Cardiac muscle cell (in vitro differentiated cells and primary cell): ENCODE results near the gene RFC4. TPM values are rescaled to one million over a fixed set of nuclear protein-coding genes. Genes with fewer than 3 reads are reported as not detected.

Experiments
- DNase-seq, 2 donors: peaks; one replicate each; pipeline versions ENCODE4 v3.0.0 to v3.0.0-alpha.2; 2010 to 2017; ENCODE audit warnings: low read depth in 1 of 2, low spot score in 1 of 2
- H3K27ac ChIP-seq: fragments of 200-600 bp; sonication (generic); 2 replicates; pipeline ENCODE4 v1.5.1; 2016
- H3K27me3 ChIP-seq: fragments of 200-600 bp; sonication (generic); 2 replicates; pipeline ENCODE4 v1.6.0; 2016; ENCODE audit warnings: control low read depth
- H3K36me3 ChIP-seq: fragments of 200-600 bp; sonication (generic); 2 replicates; pipeline ENCODE4 v1.5.1; 2016; ENCODE audit warnings: control low read depth
- H3K4me1 ChIP-seq: fragments of 200-600 bp; sonication (generic); 2 replicates; pipeline ENCODE4 v1.8.1; 2017; ENCODE audit warnings: low read depth, mild to moderate bottlenecking, mixed run types
- H3K4me3 ChIP-seq: fragments of 200-600 bp; sonication (generic); 2 replicates; pipeline ENCODE4 v1.5.1; 2016; ENCODE audit warnings: mild to moderate bottlenecking
- H3K9me3 ChIP-seq: fragments of 200-600 bp; sonication (generic); 2 replicates; pipeline ENCODE4 v1.5.1; 2017; ENCODE audit warnings: low read depth, mild to moderate bottlenecking, control low read depth
- polyA plus RNA-seq: library from polyadenylated mRNA; unstranded; fragments of >200 nt; fragmentation: Nextera tagmentation; extraction: Ambion mirVana; gene quantifications from 2 replicates; pipeline ENCODE4 v1.2.1, GENCODE V29; 2016
- total RNA-seq: library from RNA; depleted of rRNA; stranded (reverse); fragments of >200 nt; gene quantifications from 2 replicates; pipeline ENCODE4 v1.2.3, GENCODE V29; 2016
- TF ChIP-seq, protein P1 (sequence below): IDR thresholded peaks from 2 replicates; pipeline ENCODE4 v1.5.1; 2012; ENCODE audit warnings: low read depth, mild to moderate bottlenecking, low read length

The RFC4 gene
- total and polyA plus RNA-seq, 2 experiments from 2014 or later, result 23.0 to 47.4 TPM

- TF ChIP-seq, protein P1, sequence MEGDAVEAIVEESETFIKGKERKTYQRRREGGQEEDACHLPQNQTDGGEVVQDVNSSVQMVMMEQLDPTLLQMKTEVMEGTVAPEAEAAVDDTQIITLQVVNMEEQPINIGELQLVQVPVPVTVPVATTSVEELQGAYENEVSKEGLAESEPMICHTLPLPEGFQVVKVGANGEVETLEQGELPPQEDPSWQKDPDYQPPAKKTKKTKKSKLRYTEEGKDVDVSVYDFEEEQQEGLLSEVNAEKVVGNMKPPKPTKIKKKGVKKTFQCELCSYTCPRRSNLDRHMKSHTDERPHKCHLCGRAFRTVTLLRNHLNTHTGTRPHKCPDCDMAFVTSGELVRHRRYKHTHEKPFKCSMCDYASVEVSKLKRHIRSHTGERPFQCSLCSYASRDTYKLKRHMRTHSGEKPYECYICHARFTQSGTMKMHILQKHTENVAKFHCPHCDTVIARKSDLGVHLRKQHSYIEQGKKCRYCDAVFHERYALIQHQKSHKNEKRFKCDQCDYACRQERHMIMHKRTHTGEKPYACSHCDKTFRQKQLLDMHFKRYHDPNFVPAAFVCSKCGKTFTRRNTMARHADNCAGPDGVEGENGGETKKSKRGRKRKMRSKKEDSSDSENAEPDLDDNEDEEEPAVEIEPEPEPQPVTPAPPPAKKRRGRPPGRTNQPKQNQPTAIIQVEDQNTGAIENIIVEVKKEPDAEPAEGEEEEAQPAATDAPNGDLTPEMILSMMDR, result no peak
- Histone ChIP-seq H3K27me3 (no peaks in the 10 kb centered on the region), H3K27ac (peak overlapping the region; percentile 99), H3K4me1 (peaks cover 12% of the 10 kb centered on the region), H3K4me3 (peak overlapping the region; percentile 79), H3K36me3 (peaks cover 47% of the 10 kb centered on the region), H3K9me3 (no peaks in the 10 kb centered on the region)
- DNase-seq, result peak; percentile 82 to 86
Measured at GRCh38 chr3:186783731-186784515, 22.4 kb downstream of the RFC4 start.

GRCh38 chr3:186783058-186783730 lies 23.1 kb downstream of the RFC4 start, which contains the start of gene EIF4A2:
EIF4A2 (plus strand) TSS chr3:186783577; CDS start chr3:186783611, 34 bp downstream.
- Histone ChIP-seq H3K4me3 (peak within 1 kb of the TSS; percentile 79), H3K27me3 (no peaks in the 10 kb centered on the region), H3K36me3 (peaks cover 40% of the 10 kb centered on the region), H3K4me1 (peaks cover 12% of the 10 kb centered on the region), H3K9me3 (no peaks in the 10 kb centered on the region), H3K27ac (peak within 1 kb of the TSS; percentile 99)
- TF ChIP-seq, protein P1, result no peak
- DNase-seq, result peak; percentile 93 to 94

GRCh38 chr3:186782542-186783057 lies 23.7 kb downstream of the RFC4 start:
- Histone ChIP-seq H3K27ac (peak overlapping the region; percentile 99), H3K27me3 (no peaks in the 10 kb centered on the region), H3K4me1 (peaks cover 12% of the 10 kb centered on the region), H3K9me3 (no peaks in the 10 kb centered on the region), H3K4me3 (peak overlapping the region; percentile 79), H3K36me3 (peaks cover 34% of the 10 kb centered on the region)
- DNase-seq, result no peak
- TF ChIP-seq, protein P1, result no peak

GRCh38 chr3:186779204-186779603 lies 27.1 kb downstream of the RFC4 start:
- no peak overlapping the region for H3K4me3 ChIP-seq
- no peak for DNase-seq
- H3K9me3 ChIP-seq, result no peaks in the 10 kb centered on the region
- TF ChIP-seq, protein P1, result no peak
- H3K36me3 ChIP-seq, result no peaks in the 10 kb centered on the region
- H3K4me1 ChIP-seq, result no peaks in the 10 kb centered on the region
- H3K27me3 ChIP-seq, result no peaks in the 10 kb centered on the region
- H3K27ac ChIP-seq, result no peak overlapping the region

DNA sequence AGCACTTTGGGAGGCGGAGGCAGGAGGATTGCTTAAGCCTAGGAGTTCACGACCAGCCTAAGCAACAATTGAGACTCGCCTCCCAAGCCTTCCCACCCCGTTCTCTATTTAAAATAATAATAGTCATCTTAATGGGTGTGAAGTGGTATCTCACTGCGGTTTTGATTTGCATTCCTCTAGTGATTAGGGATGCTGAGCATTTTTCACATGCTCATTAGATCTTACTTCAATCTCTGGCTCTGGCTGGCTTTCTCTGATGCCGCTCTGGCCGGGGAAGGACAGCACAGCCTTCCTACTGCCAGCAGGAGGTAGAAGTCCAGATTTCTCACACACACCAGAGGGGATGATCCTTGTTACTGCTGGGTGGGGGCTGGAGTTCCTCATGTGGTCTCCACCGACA lies 30.3 kb downstream of the RFC4 start:
- Histone ChIP-seq H3K9me3 (no peaks in the 10 kb centered on the region), H3K4me1 (no peaks in the 10 kb centered on the region), H3K27ac (no peak overlapping the region), H3K27me3 (no peaks in the 10 kb centered on the region), H3K36me3 (no peaks in the 10 kb centered on the region), H3K4me3 (no peak overlapping the region)
- peak in 1 of 2 donors; percentile 56 for DNase-seq
- TF ChIP-seq, protein P1, result peak; percentile 30
